ENCODE measurements around the gene CRB1.

DNA sequence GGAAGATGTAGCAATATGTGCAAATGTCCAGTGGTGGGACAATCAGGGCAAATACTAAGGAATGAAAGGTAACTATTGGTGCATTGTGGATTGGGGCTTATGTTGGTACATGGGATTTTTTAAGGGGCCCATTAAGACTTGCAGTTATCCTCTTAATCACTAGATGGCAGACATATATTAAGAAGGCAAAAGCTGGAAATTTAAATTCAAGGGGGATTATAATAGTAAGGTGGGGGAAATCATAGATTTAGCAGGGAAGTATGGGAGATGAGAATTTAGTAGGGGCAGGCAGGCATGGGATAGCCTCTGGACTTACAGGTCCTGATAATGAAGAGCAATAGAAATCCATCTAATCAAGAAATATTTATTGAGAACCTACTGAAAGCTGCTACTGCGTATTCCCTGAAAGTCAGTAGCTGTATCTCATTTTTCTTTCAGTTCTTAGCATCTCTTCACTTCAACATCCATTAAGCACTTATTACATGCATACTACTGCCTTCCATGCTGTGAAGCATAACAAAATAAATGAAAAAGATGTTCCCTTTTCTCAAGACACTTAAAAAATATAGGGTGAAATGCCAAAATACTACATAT, 251.8 kb downstream of the CRB1 start:
- TF ChIP-seq, protein P1, sequence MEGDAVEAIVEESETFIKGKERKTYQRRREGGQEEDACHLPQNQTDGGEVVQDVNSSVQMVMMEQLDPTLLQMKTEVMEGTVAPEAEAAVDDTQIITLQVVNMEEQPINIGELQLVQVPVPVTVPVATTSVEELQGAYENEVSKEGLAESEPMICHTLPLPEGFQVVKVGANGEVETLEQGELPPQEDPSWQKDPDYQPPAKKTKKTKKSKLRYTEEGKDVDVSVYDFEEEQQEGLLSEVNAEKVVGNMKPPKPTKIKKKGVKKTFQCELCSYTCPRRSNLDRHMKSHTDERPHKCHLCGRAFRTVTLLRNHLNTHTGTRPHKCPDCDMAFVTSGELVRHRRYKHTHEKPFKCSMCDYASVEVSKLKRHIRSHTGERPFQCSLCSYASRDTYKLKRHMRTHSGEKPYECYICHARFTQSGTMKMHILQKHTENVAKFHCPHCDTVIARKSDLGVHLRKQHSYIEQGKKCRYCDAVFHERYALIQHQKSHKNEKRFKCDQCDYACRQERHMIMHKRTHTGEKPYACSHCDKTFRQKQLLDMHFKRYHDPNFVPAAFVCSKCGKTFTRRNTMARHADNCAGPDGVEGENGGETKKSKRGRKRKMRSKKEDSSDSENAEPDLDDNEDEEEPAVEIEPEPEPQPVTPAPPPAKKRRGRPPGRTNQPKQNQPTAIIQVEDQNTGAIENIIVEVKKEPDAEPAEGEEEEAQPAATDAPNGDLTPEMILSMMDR (IDR thresholded peaks at IDR 0.05; ENCODE audit: insufficient read depth, low read length, poor library complexity, severe bottlenecking) = peak; percentile 45
- no peak for TF ChIP-seq EZH2phosphoT487 (conservative IDR thresholded peaks at IDR 0.05; ENCODE audit: low read length)

Data from SU-DHL-6 (cell line).